B cell (primary cell): ENCODE measurements around the gene DKK3.

Experiments
- EZH2 ChIP-seq: IDR thresholded peaks from 2 replicates; pipeline ENCODE4 v1.6.1; 2012; ENCODE audit warnings: borderline replicate concordance, low read depth, mild to moderate bottlenecking, moderate library complexity, low read length; ENCODE audit not compliant: insufficient read depth, poor library complexity, severe bottlenecking
- TF ChIP-seq, protein P1 (sequence below): fragments of 200-600 bp; IDR thresholded peaks from one replicate; pipeline ENCODE4 v1.8.0; 2022; ENCODE audit warnings: antibody characterized with exemption, mild to moderate bottlenecking

DNA sequence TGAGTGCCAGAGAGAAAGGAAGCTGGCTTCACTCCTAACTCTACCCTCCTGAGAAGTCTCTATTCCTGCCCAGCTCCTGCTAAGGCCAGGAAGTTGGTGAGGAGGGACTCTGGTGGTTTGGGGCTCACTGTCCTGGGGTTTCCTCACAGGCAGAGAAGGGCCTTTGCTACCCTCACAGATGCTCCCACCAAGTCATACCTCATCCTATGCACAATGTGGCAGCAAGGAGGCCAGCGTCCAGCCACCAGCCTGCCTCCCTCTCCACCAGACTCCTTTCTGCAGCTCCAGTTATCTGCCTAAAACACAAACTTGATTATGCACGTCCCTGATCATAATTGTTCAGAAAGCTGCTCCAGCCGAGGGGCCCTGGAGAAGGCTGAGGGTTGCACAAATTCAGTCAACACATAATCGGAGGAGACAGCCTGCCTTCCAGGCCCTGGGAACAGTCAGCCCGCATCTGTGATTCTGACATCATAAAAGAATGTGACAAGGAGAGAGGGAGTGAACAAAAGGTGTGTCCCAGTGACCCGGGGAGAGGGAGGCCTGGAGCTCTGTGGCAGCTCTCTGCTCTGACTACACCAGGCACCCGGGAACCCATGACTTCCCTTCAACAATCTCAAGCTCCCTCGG, 28.8 kb downstream of the DKK3 start:
- no peak for TF ChIP-seq EZH2
- TF ChIP-seq, protein P1, sequence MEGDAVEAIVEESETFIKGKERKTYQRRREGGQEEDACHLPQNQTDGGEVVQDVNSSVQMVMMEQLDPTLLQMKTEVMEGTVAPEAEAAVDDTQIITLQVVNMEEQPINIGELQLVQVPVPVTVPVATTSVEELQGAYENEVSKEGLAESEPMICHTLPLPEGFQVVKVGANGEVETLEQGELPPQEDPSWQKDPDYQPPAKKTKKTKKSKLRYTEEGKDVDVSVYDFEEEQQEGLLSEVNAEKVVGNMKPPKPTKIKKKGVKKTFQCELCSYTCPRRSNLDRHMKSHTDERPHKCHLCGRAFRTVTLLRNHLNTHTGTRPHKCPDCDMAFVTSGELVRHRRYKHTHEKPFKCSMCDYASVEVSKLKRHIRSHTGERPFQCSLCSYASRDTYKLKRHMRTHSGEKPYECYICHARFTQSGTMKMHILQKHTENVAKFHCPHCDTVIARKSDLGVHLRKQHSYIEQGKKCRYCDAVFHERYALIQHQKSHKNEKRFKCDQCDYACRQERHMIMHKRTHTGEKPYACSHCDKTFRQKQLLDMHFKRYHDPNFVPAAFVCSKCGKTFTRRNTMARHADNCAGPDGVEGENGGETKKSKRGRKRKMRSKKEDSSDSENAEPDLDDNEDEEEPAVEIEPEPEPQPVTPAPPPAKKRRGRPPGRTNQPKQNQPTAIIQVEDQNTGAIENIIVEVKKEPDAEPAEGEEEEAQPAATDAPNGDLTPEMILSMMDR = no peak
